ENCODE results near the gene CDYL.

- TF ChIP-seq CTCF (IDR thresholded peaks at IDR 0.05) (no peak), POLR2AphosphoS5 (IDR thresholded peaks at IDR 0.05) (no peak), POLR2A (IDR thresholded peaks at IDR 0.05) (no peak), EP300 (IDR thresholded peaks at IDR 0.05) (no peak)
Measured at GRCh38 chr6:4853349-4853748, 77.1 kb downstream of the CDYL start.

All from suprapubic skin (tissue), 4 donors.